Pons (tissue), 1 donor: ENCODE results near the gene SLC25A26.
A peak's percentile ranks its signal among the peaks of the same experiment; 100 is the strongest.
"Not testable (repeated sequence)": the region's sequence is repeated elsewhere in the genome, so short reads cannot be mapped to it uniquely, and the experiment has no call there.

Experiments used
- DNase-seq: peaks from one replicate; pipeline ENCODE4 v3.0.0-alpha.2; 2016; ENCODE audit warnings: low spot score

The SLC25A26 gene

DNA sequence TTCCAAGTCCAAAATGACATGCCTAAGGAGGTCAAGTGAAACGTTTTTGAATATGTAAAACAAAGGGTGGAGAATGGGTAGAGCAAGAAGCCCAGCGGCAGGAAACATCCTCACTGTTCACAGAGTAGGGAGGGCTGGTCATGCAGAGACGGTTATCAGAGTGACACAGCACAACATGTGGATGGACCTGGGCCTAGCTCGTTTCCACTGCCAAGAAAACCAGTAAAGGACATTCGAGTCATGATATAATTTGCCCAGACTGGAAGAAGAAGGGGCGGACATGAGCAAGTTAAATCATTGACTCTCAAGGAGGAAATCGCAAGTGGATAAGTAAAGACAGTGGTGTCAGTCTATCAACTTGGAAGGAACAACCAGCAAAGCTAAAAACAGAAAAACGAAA is 190.7 kb downstream of the SLC25A26 start:
- DNase-seq, result no peak

DNA sequence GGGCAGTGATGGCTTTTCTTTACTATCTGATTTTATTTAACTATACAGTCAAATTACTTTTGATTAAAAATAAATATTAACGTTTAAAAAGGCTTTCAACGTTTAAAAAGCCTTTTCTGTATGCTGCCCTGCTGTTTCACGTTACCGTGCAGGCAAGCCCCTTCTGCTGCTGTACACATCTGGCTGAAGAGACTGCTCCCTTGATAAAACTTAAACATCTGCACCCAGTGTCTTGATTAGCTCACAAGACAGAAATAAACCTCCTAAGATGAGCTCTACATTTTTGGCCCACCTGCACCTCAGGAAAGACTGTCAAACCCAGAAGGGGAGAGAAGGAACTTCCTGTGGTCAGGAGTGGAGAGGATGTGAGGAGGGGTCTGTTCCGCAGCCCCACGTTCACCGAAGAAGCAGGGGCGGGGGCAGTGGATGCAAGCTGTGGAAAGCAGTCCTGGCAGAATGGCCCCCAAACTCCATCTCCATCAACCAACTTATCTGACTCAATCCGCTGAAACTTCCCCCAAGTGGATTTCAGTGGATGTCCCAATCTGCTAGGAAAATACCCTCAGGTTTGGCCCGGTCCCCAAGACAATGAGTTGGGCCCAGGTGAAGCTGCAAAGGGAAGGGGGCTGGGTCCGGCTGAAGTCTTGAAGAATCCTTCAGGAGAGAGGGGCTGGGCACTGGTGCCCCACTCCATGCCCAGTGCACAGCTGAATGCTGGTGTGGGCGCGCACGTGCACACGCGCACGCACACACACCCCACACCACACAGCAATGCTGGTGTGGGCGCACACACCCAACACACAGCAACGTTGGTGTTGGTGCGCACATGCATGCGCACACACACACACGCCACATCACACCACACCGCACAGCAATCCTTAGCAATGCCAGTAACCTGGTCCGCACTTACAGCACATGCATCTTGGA is 191.4 kb downstream of the SLC25A26 start:
- no peak for DNase-seq

- DNase-seq, result no peak
These were observed 192.4 kb downstream of the SLC25A26 start for GRCh38 chr3:66413151-66413751.

- no peak for DNase-seq
These were observed 194.0 kb downstream of the SLC25A26 start for GRCh38 chr3:66414846-66415245.

DNA sequence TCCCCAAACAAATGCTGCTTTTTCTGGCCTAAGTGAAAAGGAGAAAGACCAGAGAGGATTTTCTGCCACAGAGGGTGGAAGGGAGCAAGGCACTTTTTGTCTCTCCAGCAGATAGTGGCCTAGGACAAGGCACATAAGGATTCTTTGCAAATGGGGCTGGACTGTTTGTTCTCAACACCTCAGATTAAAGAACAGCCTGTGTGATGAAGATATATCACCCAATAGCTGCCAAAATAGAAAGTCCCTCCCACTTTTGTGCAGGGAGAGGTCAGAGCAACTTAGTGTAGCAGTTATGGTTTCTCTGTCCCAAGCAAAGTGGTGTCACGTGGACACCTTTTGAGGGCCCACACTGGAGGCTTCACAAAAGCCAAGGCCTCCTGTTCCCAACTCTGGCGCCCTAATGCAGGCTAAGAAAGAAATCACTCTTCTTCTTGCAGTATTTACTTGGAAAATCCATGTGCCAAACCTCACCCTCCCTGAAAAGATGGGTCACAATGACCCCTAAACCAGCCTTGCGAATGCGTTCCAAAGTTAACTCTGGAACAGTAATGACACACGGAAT is 195.1 kb downstream of the SLC25A26 start:
- DNase-seq, result no peak

- no peak for DNase-seq
These were observed 195.9 kb downstream of the SLC25A26 start for GRCh38 chr3:66416556-66417304.

- peak; percentile 94 for DNase-seq
These were observed 197.7 kb downstream of the SLC25A26 start for GRCh38 chr3:66418475-66418931.

DNA sequence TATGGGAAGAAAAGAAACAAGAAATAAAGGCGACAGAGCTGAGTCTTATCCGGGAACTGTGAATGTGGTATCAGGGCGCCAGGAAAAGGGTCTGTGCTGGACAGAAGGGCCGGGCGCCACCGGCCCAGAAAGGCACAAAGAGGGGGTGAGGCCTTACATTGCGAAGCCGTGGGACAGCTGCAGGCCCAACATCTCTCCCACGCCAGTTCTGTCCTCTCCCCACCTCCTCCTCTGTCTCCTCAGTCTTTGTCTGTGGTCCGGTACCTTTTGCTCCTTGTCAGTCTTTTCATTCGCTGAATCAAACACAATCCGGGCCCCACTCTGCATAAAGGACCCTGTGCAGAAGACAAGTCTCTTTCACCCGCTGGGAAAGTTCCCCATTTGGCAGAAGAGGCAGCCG is 198.2 kb downstream of the SLC25A26 start:
- no peak for DNase-seq

GRCh38 chr3:66421144-66421543 is 200.3 kb downstream of the SLC25A26 start:
- not testable (repeated sequence) for DNase-seq

GRCh38 chr3:66421893-66422292 is 201.1 kb downstream of the SLC25A26 start:
- DNase-seq, result not testable (repeated sequence)

GRCh38 chr3:66423791-66424190 is 203.0 kb downstream of the SLC25A26 start:
- no peak for DNase-seq

DNA sequence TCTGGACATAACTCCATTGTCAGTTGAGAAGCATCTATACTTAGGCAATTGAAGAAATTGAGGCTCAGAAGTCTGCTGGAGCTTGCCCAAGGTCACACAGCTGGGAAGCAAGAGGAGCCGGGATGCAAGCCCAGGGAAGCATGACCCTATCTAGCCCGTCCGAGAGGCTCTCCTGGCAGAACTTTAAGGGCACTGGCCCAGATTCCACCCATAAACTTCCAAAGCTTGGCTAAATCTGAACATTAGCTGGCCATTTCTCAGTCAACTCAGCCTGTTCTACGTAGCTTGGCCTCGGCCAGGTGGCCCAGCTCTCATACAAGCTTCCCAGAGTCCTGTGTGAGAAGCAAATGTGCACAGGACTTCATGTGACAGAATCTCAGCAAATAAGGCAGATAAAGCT is 204.2 kb downstream of the SLC25A26 start:
- DNase-seq, result peak; percentile 63

- DNase-seq, result no peak
These were observed 204.8 kb downstream of the SLC25A26 start for GRCh38 chr3:66425576-66426114.

DNA sequence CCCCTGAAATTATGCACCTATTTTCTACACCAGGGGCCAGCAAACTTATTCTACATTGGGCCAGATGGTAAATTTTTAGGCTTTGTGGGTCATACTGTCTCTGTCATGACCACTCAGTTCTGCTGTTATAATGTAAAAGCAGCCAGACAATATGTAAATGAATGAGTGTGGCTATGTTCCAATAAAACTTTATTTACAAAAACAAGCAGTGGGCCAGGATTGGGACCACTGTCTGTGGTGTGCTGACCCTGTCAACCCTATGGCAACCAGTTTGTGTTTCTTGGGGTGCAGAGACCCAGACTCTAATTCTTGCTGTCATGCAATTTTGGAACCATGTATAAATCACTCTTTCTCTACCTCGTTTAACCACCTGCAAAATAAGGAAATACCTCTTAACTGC is 205.3 kb downstream of the SLC25A26 start:
- no peak for DNase-seq

GRCh38 chr3:66427352-66427751 is 206.6 kb downstream of the SLC25A26 start:
- DNase-seq, result no peak

DNA sequence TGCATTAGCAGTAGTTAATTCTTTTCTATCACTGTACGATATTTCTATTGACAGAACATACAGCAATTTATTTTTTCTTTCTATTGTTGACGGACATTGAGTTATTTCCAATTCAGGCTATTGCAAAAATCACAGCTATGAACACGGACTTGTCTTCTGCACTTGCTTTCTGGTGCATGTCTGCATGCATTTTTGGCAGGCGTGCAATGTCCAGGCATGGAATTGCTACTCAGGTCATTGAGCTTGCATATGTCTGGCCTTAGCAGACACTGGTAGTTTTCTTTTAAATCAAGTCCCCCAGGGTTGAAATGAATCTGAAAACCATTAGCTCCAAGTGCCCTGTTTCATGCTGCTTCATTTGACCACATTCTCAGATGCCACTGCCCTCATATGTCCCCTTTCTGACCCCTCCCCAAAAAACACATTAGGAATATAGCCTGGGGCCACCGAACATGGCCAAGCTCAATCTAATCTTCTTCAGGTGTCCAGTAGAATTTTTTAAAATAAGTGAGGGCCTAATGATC is 207.2 kb downstream of the SLC25A26 start:
- no peak for DNase-seq
